Renal cortical epithelial cell (primary cell): ENCODE results near the gene TTC38. TPM values are rescaled to one million over a fixed set of nuclear protein-coding genes. Genes with fewer than 3 reads are reported as not detected.

Experiments
- DNase-seq: peaks from one replicate; pipeline ENCODE4 v3.0.0-alpha.2; 2011; ENCODE audit warnings: low read depth
- total RNA-seq: library from RNA; depleted of rRNA; stranded (reverse); fragments of >200 nt; gene quantifications from 2 replicates; pipeline ENCODE4 v1.2.3, GENCODE V29; 2014

Gene TTC38
- total RNA-seq, 1 donor from 2014 or later, result 31.8 TPM

DNA sequence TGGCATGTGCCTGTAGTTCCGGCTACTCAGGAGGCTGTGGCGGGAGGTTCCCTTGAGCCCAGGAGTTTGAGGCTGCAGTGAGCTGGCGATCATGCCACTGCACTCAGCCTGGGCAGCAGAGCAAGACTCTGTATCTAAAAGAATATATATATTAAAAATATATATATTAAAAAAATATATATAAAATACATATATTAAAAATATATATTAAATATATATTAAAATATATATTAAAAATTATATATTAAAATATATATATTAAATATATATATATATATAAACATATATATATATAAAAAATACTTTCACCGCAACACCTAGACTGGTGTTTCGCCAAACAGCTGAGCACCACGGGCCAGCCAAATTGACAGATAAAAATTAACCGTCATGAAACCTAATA lies 8.8 kb downstream of the TTC38 start:
- DNase-seq, result no peak

DNA sequence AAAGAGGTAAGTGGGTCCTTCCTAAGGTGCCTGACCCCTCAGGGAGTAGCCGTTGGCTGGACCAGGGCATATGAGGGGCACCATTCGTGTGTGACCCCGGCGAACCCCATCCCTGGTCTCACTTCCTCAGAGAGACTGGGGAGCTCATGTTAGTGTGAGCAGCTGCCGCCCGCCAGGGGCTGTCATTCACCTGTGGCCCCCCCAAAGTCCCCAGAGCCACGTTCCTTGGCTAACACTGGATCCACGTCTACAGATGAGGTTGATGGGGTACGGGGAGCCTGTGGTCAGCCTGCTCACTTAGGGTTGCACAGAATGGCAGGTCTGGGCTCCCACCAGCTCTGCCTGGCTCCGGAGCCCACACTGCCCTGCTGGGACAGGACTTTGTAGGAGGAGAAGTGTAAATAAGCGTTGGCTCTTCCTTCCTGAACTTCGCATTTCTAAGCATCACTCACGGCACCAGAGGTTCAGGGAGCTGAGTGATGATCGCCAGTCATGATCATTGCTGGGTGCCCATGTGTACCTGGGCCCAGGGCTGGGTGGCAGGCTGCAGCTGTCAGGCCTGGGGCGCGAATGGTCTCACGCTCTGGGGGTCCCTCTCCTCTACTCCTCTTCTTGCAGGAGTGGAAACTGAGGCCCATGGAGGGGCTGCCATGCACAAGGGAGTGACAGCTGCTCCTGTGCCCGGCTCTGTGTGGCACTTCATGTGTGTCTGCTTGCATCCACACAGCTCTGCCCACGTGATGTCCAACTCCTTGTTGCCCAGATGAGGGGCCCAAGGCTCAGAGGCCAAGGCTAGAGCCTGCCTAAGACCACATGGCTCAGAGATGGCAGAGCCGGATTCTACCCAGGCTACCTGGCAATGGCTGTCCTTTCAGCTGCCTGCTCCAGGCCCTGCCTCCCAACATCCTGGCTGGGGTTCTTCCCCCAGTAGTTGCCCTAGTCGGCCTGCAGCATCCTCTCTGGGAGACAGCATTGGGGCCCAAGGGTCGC lies 11.1 kb downstream of the TTC38 start:
- no peak for DNase-seq

DNA sequence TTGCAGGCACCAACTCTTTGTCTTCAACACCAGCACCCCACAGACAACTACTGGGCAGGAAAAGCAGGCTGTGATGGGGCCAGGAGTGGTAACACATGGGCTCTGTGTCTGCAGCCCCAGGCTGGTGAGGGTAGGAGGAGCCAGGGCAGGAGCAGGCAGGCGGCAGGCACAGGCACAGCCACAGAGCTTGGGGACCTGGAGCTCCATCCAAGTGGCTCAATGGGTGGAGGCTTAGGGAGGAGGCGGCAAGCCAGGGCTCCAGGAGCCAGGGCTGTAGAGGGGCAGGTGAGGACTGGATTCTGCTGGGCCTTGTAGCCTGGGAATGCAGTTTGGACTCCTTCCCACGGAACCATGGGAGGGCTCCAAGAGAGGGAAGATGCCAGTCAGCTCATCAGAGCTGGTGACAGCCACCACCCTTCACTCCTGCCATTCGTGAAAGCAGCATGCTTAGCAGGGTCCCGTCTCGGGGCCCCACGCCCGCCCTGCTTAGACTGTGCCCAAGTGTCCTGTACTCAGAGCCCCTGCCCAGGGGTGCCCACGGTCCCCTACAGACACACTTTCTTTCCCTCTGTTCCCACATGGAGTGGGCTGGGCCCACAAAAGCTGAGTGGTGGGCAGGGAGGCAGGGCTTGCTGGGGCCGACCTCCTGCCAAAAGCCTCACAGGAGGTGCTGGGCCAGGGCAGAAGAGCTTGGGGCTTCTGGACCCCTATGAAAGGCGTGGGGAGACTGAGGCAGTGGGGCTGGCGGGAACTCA lies 12.4 kb downstream of the TTC38 start:
- DNase-seq, result no peak

DNA sequence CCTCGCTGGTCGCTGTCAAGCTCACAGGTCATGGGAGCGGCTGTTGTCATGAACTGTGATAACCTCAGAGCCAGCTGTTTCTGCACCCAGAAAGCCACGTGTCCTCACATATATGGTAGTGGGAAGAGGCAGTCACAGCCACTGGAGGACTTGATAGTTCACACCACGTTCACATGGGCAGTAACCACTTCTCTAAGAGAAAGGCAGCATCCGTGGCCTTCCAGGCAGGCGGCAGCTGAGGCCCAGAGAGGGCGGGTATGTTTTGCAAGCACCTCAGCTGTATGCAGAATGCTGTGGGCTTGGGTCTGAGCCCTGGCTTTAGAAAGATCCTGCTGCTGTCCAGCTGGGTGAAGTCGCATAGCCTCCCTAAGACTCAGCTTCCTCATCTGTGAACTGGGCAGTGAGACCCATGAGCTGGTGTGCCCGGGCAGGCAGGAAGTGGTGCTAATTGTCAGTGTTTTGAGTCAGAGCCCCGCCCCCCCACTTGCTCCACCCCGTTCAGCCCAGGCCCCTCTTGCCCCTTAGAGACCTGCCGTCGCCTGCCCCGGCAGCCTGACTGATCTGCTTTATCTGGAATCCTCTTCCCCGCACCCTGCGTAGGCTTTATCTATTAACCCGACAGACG lies 13.3 kb downstream of the TTC38 start:
- no peak for DNase-seq

DNA sequence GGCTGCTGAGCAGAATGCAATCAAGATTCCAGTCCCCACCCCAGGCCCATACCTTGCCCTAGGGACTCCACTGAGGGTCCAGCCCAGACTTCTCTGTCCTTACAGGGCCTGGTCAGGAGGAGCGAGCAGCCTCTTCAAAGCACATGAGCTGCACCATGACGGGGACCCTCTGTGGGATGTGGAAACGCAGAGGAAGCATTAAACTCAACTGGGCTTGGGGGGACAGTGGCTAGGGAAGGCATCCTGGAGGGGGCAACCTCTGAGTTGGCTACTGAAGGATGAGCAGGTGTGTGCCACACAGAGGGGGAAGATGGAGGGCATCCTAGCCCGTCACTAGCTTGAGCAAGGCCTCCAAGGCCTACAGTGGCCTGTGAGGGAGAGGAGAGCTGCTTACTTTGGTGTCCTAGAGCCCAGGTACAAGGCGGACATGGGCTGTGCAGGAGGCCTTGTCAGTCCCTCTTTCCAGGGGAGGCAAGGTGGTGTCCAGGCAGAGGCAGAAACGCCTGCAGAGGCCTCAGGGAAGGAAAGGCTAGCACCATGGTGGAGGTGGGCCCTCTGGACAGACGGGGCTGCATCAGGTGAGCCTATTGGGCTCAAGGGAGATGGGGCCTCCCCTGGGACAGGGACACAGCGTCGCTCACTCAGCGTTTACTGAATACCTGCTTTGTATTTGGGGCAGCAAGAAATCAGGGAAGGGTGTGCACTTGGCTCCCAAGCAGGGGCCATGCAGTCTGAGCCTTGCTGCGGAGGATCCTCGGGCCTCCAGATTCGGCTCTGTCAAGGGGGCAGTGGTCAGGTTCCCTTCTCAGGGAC lies 14.3 kb downstream of the TTC38 start:
- DNase-seq, result no peak

DNA sequence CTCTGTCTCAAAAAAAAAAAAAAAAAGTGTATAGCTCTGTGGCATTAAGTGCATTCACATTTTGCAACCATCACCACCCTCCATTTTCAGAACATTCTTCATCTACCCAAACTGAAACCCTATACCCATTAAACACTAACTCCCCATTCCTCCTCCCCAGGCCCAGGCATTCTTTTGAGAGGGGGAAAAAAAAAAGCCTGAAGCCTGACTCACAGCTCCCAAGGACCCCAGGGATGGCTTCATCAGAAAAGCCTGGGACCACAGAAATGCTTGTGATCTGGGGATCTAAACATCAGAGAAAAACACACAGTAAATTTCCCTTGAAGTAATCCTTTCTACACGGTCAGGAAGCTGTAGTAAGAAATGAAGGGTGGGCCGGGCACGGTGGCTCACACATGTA lies 18.2 kb downstream of the TTC38 start:
- no peak for DNase-seq

DNA sequence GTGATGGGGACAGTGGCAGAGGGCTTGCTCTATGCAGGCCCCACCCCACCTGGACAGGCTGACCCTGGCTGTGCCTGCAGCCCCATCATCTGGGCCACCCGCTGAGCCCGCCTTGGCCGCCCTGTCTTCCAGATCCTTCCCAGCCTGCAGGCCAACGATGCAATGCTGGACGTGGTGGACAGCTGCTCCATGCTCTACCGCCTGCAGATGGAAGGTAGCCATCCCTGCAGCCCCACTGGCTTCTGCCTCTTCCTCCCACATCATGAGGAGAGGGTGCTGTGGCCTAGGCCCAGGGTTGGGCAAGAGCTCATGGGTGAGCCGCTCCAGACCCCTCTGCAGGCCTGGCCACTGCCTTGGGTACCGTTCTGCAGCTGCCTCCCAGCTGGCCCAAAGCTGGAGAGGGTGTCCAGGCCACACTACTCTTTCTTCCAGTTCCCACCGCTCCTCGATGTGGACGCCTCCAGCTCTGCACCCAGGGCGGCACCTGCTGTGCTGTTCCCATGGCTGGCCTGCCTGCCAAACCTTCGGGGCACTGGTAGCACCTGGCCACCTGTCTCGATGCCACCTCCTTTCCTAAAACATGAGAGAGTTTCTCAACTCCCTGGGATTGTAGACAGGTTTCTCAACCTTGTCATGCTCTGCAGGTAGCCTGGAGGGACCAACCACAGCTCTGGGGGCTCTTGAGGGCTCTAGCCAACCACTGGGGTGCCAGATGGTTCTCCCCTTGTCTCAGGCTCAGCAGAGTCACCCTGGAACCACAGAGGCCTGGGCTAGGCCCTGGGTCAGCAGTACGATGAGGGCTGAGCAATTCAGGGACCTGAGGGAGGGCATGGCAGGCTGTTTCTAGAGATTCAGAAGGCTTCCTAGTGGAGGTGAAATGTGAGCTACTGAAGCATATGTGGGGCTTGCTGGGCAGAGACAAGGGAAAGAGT lies 19.4 kb downstream of the TTC38 start:
- no peak for DNase-seq

DNA sequence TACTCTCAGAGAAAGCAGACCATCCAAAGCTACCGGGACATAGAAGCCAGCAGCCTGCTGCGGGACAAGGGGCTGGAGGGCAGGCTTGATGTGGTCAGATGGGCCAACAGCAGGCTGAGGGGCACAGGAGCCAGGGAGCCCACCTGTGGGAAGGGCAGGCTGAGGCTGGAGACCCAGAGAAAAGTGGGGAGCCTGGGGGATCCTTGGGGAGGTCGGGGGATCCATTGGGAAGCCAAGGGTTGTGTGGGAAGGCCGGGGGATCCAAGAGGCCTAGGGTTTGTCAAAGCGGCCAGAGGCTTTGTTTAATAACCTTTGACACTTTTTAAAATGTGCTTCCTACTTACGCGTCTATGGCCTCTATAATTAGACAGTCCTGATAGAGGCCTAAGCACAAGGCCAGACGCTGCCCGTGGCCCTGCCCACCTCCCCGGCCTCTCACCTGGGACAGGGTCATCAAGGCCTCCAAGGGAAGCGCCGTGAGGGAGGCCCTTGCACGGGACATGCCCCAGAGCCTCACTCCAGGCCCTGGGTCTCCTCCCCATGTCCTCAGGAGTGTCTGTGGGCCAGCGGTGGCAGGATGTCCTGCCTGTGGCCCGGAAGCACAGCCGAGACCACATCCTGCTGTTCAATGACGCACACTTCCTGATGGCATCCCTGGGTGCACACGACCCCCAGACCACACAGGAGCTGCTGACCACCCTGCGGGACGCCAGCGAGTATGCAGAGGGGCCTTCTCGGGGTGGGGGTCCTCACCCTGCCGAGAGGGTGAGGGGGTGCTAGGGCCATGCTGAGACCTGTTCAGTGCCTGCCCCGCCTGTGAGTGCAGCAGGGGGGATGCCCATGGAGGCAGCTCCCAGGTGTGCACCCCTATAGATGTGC lies 20.3 kb downstream of the TTC38 start:
- DNase-seq, result no peak

DNA sequence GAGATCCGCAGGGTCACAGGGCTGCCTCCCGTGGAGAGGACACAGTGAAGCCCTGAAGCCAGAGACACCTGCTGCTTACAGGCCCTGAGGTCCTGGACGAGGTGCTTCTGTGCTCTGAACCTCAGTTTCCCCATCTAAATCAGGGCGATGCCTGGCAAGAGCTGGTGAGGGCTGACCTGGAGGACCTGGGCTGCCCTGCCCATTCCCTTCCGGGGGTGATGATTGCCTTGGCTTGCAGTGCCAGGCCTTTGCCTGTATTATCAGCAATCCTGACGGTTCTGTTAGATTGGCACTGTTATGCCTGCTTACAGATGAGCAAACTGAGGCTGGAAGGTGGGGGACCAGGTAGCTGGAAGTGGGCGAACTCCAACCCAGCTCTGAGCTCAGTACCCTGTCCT lies 21.0 kb downstream of the TTC38 start:
- DNase-seq, result no peak

DNA sequence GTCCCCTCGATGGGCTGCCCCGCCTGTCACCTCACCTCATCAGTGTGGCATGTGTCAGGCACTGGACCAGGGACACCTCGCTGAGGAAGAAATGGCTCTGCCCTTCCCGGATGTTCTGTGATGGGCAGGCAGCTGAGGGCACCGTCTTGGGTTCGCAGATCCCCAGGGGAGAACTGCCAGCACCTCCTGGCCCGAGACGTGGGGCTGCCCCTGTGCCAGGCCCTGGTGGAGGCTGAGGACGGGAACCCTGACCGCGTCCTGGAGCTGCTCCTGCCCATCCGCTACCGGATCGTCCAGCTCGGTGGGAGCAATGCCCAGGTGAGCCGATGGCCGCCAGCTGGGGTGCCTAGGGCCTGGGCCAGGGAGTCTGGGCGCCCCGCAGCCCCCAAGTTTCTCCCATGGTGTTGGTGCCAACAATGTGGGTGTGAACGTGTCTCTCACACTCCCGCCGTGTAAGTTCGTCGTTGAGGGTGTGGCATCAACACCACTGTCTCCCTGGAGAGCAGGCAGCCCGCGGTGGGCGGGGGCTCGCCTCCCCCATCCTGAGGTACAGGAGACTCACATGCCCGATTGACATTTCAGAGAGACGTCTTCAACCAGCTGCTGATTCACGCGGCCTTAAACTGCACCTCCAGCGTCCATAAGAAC lies 21.6 kb downstream of the TTC38 start:
- DNase-seq, result no peak

DNA sequence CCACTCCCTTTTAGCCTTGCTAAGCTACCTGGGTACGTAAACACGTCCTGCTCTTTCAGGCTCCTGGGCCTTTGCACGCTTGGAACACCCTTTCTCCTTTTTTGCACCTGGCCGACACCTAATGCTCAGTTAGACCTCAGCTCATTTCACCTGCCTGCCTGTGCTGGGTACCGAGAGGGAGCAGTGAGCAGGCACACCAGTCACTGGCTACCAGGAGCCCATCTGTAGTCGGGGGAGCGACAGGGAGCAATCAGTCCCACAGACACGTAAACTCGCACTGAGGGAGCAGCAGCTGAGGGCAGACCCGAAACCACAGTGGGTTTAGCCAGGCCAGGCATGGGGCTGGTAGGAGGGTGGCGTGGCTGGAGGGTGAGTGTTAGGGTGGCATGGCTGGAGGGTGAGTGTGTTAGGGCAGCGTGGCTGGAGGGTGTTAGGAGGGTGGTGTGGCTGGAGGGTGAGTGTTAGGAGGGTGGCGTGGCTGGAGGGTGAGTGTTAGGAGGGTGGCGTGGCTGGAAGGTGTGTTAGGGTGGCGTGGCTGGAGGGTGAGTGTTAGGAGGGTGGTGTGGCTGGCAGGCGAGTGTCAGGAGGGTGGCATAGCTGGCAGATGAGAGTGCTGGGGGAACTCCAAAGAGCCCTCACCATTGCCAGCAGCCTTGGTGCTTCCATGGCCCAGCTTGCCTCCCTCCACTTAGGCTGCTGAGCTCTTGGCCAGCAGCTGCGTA lies 22.5 kb downstream of the TTC38 start:
- DNase-seq, result no peak

DNA sequence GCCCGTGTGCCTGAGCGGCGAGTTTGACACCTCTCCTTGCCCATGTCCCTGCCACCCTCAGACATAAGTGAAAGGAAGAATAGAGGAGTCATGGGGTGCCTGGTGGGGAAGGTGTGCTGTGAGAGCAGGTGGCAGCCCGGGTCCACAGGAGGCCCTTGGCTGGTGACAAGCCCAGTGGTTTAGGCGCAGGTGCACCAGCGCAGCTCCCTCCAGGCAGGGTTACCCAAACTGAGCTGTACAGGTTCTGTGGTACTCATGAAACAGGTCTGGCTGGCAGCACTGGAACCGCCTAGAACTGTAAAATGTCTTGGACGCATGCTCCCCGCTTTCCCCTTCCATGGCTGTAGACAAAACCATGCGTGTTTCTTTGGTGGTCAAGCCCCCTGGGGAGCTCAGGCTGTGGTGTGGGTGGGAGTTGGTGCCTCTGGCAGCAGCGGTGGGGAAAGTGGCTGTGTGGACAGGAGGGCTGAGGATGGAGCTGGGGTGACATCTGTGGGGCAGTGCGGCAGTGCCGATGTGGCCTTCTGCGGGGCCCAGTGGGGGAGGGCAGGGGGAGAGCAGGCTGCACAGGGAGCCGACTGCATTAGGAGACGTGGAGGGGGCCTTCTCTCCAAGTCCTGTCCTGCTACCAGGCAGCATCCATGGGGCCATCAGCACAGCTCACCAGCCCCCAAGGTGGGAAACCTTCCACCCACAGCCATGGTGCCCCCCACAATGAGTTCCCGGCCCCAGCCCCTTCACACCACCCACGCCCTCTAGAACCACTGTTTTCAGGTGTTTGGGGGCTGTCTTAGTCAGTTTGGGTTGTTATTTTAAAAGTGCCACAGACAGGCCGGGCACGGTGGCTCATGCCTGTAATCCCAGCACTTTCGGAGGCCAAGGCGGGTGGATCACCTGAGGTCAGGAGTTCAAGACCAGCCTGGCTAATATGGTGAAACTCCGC lies 23.3 kb downstream of the TTC38 start:
- no peak for DNase-seq

DNA sequence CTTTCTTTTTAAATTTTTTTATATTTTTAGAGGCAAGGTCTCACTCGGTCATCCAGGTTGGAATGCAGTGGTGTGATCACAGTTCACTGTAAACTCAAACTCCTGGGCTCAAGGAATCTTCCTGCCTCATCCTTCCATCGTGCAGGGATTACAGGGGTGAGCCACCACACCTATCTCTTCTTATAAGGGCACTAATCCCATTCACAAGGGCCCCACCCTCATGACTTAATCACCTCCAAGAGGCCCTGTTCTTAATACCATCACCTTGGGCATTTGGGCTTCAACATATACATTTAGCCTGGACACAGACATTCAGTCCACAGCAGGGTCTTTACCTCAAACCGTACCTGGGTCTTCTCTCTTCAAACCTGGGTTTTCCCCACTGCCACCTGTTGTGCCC lies 24.4 kb downstream of the TTC38 start:
- DNase-seq, result no peak

DNA sequence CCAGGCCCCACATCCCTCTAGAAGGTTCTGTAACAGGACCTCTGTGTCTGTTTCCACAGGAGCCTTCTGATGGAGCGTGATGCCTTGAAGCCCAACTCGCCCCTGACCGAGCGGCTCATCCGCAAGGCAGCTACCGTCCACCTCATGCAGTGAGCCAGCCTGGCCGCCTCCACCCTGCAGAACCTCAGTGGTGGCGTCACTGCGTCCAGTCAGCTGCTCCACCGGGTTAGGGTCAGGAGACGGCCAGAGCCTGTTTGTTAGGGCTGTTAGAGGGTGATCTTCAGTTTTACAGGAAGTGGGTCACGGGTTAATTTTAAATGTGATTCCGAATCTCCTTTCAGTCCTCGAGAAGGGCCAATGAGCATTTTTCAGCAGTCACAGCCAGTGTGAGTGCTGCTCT lies 24.9 kb downstream of the TTC38 start:
- DNase-seq, result no peak

DNA sequence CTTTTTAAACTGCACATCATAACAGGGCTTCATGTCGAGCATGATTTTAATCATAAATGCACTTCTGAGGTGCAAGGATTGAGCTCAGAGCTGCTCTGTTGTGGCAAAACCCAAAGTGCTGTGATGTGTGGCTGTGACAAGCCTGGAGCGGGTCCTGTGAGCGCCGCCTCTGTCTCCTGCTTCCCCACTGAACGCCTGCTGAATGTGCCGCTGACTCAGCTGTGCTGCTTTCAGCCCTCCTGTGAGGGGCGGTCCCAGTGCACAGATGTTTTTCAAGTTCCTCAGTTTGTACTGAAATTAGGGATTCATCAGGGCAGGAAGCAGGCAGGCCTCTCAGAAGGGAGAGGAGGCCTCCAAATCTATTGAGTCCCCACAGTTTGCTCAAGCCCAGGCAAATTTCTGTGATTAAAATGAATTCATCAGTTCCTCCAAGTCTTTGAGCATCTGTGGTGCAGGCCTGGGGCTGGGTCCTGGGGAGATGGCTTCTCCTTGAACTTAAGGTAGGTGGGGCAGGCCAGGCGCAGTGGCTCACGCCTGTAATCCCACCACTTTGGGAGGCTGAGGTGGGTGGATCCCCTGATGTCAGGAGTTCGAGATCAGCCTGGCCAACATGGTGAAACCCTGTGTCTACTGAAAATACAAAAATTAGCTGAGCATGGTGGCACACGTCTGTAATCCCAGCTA lies 25.9 kb downstream of the TTC38 start:
- no peak for DNase-seq

DNA sequence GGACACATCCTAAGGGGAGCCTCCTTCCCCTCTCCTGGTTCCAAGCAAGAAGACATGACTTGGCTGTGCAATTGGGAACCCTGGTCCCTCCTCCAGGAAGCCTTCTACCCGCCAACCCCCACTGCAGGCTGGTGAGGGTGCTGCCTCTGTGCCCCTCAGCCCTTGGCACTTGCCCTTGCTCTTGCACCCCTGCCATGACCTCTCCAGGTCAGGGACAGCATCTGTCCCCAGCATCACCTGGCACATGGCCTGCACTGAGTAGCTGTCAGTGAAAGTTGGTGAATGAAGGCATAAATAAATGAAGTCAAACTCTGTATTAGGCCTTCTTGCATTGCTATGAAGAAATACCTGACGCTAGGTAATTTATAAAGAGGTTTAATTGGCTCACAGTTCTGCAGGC lies 27.0 kb downstream of the TTC38 start:
- DNase-seq, result no peak
